Left renal pelvis (tissue), 4 donors: Measurements from ENCODE around the gene SHMT2. TPM values are rescaled to one million over a fixed set of nuclear protein-coding genes. Genes with fewer than 3 reads are reported as not detected.

Experiments
- polyA plus RNA-seq, 4 donors: library from polyadenylated mRNA; unstranded; fragments of 120-200 nt; gene quantifications; one replicate each; pipeline ENCODE4 v1.2.1, GENCODE V29; 2013; ENCODE audit not compliant: insufficient read length in 4 of 4

SHMT2 gene
- polyA plus RNA-seq, 4 donors: 52.2 to 82.5 (median 70.4) TPM

Other genes starting within 250 kb of the SHMT2 start
- gene ZBTB39, start 223.2 kb upstream of the SHMT2 start, polyA plus RNA-seq: 10 to 100 TPM in 3 of 4 donors, 1 to 10 TPM in 1; 8.9 to 13.8 (median 11.7) TPM
- 1 to 10 TPM in 3 of 4 donors, under 1 TPM in 1; 0.37 to 7.6 (median 2.0) TPM for gene TAC3, start 213.2 kb upstream of the SHMT2 start, polyA plus RNA-seq
- under 1 TPM in 3 of 4 donors, not detected in 1; 0.11 to 0.20 (median 0.15) TPM for gene MYO1A, start 179.6 kb upstream of the SHMT2 start, polyA plus RNA-seq
- 10 to 100 TPM; 19.6 to 27.0 (median 25.6) TPM for gene NEMP1, start 150.9 kb upstream of the SHMT2 start, polyA plus RNA-seq
- 10 to 100 TPM; 40.4 to 54.4 (median 45.4) TPM for gene NAB2, start 140.6 kb upstream of the SHMT2 start, polyA plus RNA-seq
- 100 to 1,000 TPM in 2 of 4 donors, 10 to 100 TPM in 2; 74.8 to 122 (median 98.2) TPM for gene STAT6, start 118.3 kb upstream of the SHMT2 start, polyA plus RNA-seq
- gene LRP1, start 101.2 kb upstream of the SHMT2 start, polyA plus RNA-seq: 100 to 1,000 TPM in 1 of 4 donors, 10 to 100 TPM in 3; 65.3 to 234 (median 81.0) TPM
- gene LRP1-AS, start 82.1 kb upstream of the SHMT2 start, polyA plus RNA-seq: under 1 TPM in 1 of 4 donors, not detected in 3; 0.53 TPM
- gene NXPH4, start 12.9 kb upstream of the SHMT2 start, polyA plus RNA-seq: 1 to 10 TPM; 3.2 to 6.5 (median 4.1) TPM
- 1 to 10 TPM; 2.2 to 8.9 (median 4.1) TPM for gene STAC3, start 21.5 kb downstream of the SHMT2 start, polyA plus RNA-seq
- gene R3HDM2, start 201.3 kb downstream of the SHMT2 start, polyA plus RNA-seq: 10 to 100 TPM; 65.5 to 99.8 (median 76.4) TPM
- gene INHBC, start 205.1 kb downstream of the SHMT2 start, polyA plus RNA-seq: under 1 TPM; 0.11 to 0.26 (median 0.17) TPM
- under 1 TPM; 0.36 to 0.78 (median 0.72) TPM for gene INHBE, start 225.6 kb downstream of the SHMT2 start, polyA plus RNA-seq
- 10 to 100 TPM; 16.2 to 62.3 (median 22.1) TPM for gene GLI1, start 230.1 kb downstream of the SHMT2 start, polyA plus RNA-seq